Measurements from ENCODE around the gene PAK5. TPM values are rescaled to one million over a fixed set of nuclear protein-coding genes. Genes with fewer than 3 reads are reported as not detected.
A peak's percentile ranks its signal among the peaks of the same experiment; 100 is the strongest.

PAK5 gene
- total and polyA plus RNA-seq, 9 of the 15 experiments (the other 6 are each of a cell fraction or from before 2014, with no cell fraction given): not detected

GRCh38 chr20:9616833-9617461 lies 221.9 kb downstream of the PAK5 start (continued):
- no peak for TF ChIP-seq ZNF395 (CRISPR knock-in tag; IDR thresholded peaks at IDR 0.05)
- no peak for TF ChIP-seq ELF1 (tag; IDR thresholded peaks at IDR 0.05)
- no peak for TF ChIP-seq ZNF311 (CRISPR knock-in tag; IDR thresholded peaks at IDR 0.05)
- TF ChIP-seq ZNF354B (CRISPR knock-in tag; IDR thresholded peaks at IDR 0.05): no peak
- no peak for TF ChIP-seq RBM14 (IDR thresholded peaks at IDR 0.05; ENCODE audit: borderline replicate concordance, insufficient read depth, low read depth, low read length)
- TF ChIP-seq FOXK2 (conservative IDR thresholded peaks at IDR 0.05 in 1 of 2, IDR thresholded peaks at IDR 0.05 in 1 of 2; ENCODE audit: low read depth in 2 of 2): no peak
- no peak for TF ChIP-seq POLR2AphosphoS2 (IDR thresholded peaks at IDR 0.05; ENCODE audit: low read length)
- no peak for TF ChIP-seq HSF4 (CRISPR knock-in tag; IDR thresholded peaks at IDR 0.05; ENCODE audit: borderline replicate concordance)
- TF ChIP-seq RAD21 (CRISPR knock-in tag; conservative IDR thresholded peaks at IDR 0.05 in 1 of 2, IDR thresholded peaks at IDR 0.05 in 1 of 2): peak; percentile 66 to 71
- no peak for TF ChIP-seq HDAC1 (IDR thresholded peaks at IDR 0.05)
- no peak for TF ChIP-seq HLTF (IDR thresholded peaks at IDR 0.05)
- no peak for TF ChIP-seq SMARCE1 (IDR thresholded peaks at IDR 0.05)
- no peak for TF ChIP-seq GTF2A2 (tag; IDR thresholded peaks at IDR 0.05)
- 0 out of 2 replicates have a peak, but pooled peaks have one; percentile 14 for TF ChIP-seq SMC3 (conservative IDR thresholded peaks at IDR 0.05; ENCODE audit: insufficient read depth, low read depth, low read length)
- TF ChIP-seq KDM4B (IDR thresholded peaks at IDR 0.05; ENCODE audit: borderline replicate concordance in 2 of 2, low read depth in 1 of 2): no peak
- TF ChIP-seq RBM17 (IDR thresholded peaks at IDR 0.05; ENCODE audit: borderline replicate concordance, low read depth, low read length): no peak
- TF ChIP-seq CBX8 (IDR thresholded peaks at IDR 0.05; ENCODE audit: borderline replicate concordance, extremely low read depth, low read depth, low read length, poor library complexity, severe bottlenecking): no peak
- TF ChIP-seq SFPQ (IDR thresholded peaks at IDR 0.05; ENCODE audit: low read depth, low read length): no peak
- no peak for TF ChIP-seq ZNF133 (CRISPR knock-in tag; IDR thresholded peaks at IDR 0.05)
- peak; percentile 24; the same call in 1 of the 2 replicates for TF ChIP-seq DEAF1 (CRISPR knock-in tag; IDR thresholded peaks at IDR 0.05)
